ENCODE measurements around the gene PPARD.

DNA sequence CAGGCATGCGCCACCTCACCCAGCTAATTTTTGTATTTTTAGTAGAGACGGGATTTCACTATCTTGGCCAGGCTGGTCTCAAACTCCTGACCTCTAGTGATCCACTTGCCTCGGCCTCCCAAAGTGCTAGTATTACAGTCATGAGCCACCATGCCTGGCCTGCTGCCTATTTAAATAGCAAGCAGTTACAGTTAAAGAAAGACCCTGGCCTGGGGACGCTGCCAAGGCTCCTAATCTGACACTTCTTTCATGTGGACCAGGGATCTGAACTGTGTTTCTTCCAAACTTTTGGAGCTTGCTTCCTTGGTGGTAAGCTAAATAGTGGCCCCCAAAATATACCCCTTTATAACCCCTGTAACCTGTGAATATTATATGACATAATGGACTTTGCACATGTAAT is 15.3 kb downstream of the PPARD start:
- TF ChIP-seq, protein P1, sequence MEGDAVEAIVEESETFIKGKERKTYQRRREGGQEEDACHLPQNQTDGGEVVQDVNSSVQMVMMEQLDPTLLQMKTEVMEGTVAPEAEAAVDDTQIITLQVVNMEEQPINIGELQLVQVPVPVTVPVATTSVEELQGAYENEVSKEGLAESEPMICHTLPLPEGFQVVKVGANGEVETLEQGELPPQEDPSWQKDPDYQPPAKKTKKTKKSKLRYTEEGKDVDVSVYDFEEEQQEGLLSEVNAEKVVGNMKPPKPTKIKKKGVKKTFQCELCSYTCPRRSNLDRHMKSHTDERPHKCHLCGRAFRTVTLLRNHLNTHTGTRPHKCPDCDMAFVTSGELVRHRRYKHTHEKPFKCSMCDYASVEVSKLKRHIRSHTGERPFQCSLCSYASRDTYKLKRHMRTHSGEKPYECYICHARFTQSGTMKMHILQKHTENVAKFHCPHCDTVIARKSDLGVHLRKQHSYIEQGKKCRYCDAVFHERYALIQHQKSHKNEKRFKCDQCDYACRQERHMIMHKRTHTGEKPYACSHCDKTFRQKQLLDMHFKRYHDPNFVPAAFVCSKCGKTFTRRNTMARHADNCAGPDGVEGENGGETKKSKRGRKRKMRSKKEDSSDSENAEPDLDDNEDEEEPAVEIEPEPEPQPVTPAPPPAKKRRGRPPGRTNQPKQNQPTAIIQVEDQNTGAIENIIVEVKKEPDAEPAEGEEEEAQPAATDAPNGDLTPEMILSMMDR (IDR thresholded peaks at IDR 0.05 in 4 of 5, conservative IDR thresholded peaks at IDR 0.05 in 1 of 5): no peak
- TF ChIP-seq POLR2A (IDR thresholded peaks at IDR 0.05): no peak

Measured in gastrocnemius medialis (tissue), 4 donors.